Liver (tissue), 3 donors: ENCODE measurements around the gene KDM5A.

Experiments used
- CTCF ChIP-seq: fragments of 150-350 bp; IDR thresholded peaks from 2 replicates; pipeline ENCODE4 v1.5.1; 2017; ENCODE audit warnings: improper control_type of control experiment, low read depth, low read length; ENCODE audit not compliant: missing input control
- EGR1 ChIP-seq, 2 donors: IDR thresholded peaks; 2 replicates each; pipeline ENCODE4 v1.6.1; 2016 to 2018; ENCODE audit warnings: antibody characterized with exemption in 2 of 2, low read depth in 2 of 2
- FOXA1 ChIP-seq: IDR thresholded peaks from 2 replicates; pipeline ENCODE4 v1.6.1; 2016; ENCODE audit warnings: antibody characterized with exemption
- RAD21 ChIP-seq, 2 donors: IDR thresholded peaks; 2 replicates each; pipeline ENCODE4 v1.6.1; 2016; ENCODE audit warnings: antibody characterized with exemption in 2 of 2, mild to moderate bottlenecking in 2 of 2
- SP1 ChIP-seq: IDR thresholded peaks from 2 replicates; pipeline ENCODE4 v1.6.1; 2018; ENCODE audit warnings: antibody characterized with exemption, mild to moderate bottlenecking
- YY1 ChIP-seq: IDR thresholded peaks from 2 replicates; pipeline ENCODE4 v1.6.1; 2016; ENCODE audit warnings: antibody characterized with exemption, mild to moderate bottlenecking
- TF ChIP-seq, protein P1 (sequence below): IDR thresholded peaks from 2 replicates; pipeline ENCODE4 v1.6.1; 2016; ENCODE audit warnings: antibody characterized with exemption
- TF ChIP-seq, protein P2 (sequence below): IDR thresholded peaks from 2 replicates; pipeline ENCODE4 v1.6.1; 2016; ENCODE audit warnings: antibody characterized with exemption, mild to moderate bottlenecking
- TF ChIP-seq, protein P3 (sequence below): IDR thresholded peaks from 2 replicates; pipeline ENCODE4 v1.6.1; 2016; ENCODE audit warnings: antibody characterized with exemption
- donor health status: healthy.
- donor health status: healthy.

- TF ChIP-seq CTCF (no peak), YY1 (no peak), RAD21 (IDR thresholded peaks at IDR 0.05) (no peak), EGR1 (IDR thresholded peaks at IDR 0.05; ENCODE audit: low read depth in 2 of 2) (no peak), SP1 (no peak), FOXA1 (no peak)
- TF ChIP-seq, protein P1, sequence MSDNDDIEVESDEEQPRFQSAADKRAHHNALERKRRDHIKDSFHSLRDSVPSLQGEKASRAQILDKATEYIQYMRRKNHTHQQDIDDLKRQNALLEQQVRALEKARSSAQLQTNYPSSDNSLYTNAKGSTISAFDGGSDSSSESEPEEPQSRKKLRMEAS = no peak
- TF ChIP-seq, protein P2, sequence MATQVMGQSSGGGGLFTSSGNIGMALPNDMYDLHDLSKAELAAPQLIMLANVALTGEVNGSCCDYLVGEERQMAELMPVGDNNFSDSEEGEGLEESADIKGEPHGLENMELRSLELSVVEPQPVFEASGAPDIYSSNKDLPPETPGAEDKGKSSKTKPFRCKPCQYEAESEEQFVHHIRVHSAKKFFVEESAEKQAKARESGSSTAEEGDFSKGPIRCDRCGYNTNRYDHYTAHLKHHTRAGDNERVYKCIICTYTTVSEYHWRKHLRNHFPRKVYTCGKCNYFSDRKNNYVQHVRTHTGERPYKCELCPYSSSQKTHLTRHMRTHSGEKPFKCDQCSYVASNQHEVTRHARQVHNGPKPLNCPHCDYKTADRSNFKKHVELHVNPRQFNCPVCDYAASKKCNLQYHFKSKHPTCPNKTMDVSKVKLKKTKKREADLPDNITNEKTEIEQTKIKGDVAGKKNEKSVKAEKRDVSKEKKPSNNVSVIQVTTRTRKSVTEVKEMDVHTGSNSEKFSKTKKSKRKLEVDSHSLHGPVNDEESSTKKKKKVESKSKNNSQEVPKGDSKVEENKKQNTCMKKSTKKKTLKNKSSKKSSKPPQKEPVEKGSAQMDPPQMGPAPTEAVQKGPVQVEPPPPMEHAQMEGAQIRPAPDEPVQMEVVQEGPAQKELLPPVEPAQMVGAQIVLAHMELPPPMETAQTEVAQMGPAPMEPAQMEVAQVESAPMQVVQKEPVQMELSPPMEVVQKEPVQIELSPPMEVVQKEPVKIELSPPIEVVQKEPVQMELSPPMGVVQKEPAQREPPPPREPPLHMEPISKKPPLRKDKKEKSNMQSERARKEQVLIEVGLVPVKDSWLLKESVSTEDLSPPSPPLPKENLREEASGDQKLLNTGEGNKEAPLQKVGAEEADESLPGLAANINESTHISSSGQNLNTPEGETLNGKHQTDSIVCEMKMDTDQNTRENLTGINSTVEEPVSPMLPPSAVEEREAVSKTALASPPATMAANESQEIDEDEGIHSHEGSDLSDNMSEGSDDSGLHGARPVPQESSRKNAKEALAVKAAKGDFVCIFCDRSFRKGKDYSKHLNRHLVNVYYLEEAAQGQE = no peak
- TF ChIP-seq, protein P3, sequence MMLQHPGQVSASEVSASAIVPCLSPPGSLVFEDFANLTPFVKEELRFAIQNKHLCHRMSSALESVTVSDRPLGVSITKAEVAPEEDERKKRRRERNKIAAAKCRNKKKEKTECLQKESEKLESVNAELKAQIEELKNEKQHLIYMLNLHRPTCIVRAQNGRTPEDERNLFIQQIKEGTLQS = no peak
These were observed 1.1 kb downstream of the KDM5A start for GRCh38 chr12:388012-388411.
